ENCODE results near the gene CGREF1. TPM values are rescaled to one million over a fixed set of nuclear protein-coding genes. Genes with fewer than 3 reads are reported as not detected.

CGREF1 gene
- total and polyA plus RNA-seq, 3 donors from 2014 or later: 6.6 to 11.1 (median 7.4) TPM

DNA sequence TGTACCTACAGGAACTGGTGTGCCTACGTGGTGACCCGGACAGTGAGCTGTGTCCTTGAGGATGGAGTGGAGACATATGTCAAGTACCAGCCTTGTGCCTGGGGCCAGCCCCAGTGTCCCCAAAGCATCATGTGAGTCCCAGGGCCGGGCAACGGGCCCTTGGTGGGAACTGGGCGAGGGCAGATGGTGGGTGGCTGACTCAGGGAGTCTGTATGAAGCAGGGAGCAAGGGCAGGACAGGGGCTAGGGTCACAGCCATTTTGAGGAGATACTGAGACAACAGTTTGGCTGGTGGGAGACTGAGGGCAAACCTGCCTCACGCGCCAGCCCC, 38.8 kb downstream of the CGREF1 start:
- Histone ChIP-seq H3K27ac (peak overlapping the region; percentile 74 to 76), H3K4me3 (peak overlapping the region; percentile 55 to 68), H3K4me1 (peaks cover 24% of the 10 kb centered on the region), H3K36me3 (ENCODE audit: low read depth, missing control alignments) (no peaks in the 10 kb centered on the region), H3K27me3 (no peaks in the 10 kb centered on the region), H3K9me3 (no peaks in the 10 kb centered on the region)
- 45 to 73% methylated on average over 2 to 7 of the region's 7 CpGs for WGBS, 2 donors
- TF ChIP-seq, protein P1, sequence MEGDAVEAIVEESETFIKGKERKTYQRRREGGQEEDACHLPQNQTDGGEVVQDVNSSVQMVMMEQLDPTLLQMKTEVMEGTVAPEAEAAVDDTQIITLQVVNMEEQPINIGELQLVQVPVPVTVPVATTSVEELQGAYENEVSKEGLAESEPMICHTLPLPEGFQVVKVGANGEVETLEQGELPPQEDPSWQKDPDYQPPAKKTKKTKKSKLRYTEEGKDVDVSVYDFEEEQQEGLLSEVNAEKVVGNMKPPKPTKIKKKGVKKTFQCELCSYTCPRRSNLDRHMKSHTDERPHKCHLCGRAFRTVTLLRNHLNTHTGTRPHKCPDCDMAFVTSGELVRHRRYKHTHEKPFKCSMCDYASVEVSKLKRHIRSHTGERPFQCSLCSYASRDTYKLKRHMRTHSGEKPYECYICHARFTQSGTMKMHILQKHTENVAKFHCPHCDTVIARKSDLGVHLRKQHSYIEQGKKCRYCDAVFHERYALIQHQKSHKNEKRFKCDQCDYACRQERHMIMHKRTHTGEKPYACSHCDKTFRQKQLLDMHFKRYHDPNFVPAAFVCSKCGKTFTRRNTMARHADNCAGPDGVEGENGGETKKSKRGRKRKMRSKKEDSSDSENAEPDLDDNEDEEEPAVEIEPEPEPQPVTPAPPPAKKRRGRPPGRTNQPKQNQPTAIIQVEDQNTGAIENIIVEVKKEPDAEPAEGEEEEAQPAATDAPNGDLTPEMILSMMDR (IDR thresholded peaks at IDR 0.05): no peak
- TF ChIP-seq POLR2A (IDR thresholded peaks at IDR 0.05): no peak
- DNase-seq: no peak
- intact Hi-C loops (cut with DNase I; ENCODE audit: low total_unique reads): loop anchor here (10.0 kb wide), 1 partner anchor 135 kb away; the partner anchor contains the start of genes ATRAID, CAD and SLC5A6

DNA sequence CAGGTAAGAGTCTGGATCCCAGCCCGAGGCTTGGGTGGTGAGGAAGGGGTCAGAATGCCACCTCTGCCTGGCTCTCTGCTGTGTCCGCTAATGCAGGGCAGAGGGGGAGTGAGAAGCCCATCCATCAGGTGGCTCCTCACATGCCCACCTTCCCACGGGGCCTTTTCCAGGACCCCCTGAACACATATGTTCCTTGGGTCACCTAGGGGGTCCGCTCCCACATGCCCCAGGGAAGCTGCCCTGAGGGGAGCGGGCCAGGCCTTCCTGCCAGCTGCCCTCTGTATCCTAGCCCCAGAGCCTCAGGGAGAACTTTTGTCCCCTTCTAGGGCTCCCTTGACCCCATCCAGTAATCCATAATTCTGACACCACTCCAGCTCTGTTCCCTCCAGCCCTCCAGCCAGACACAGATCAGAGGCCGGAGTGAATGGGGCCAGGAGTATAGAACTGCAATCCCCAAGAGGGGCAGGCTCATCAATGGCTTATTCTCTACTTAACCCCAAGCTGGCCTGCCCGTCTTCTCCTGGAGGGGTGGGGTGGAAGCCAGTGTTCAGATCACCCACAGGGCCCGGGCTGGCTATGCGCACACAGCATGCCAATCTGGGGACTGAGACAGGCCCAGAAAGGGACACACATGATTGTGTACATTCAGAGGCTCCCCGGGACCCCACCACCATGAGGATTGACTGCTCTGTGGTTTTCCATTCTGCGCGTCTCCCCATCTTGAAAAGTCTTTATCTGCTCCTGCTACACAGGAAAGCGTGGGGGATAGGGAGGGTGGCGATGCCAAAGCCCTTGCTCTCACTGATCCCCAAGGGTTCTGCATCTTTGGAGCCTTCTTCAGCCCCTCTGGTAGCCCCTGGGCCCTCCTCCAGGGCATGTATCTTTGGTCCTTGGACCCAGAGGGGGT, 39.4 kb downstream of the CGREF1 start:
- intact Hi-C loops (cut with DNase I; ENCODE audit: low total_unique reads): loop anchor here (10.0 kb wide), 1 partner anchor 135 kb away; the partner anchor contains the start of genes ATRAID, CAD and SLC5A6
- H3K4me1 ChIP-seq: peaks cover 27% of the 10 kb centered on the region
- H3K27me3 ChIP-seq: no peaks in the 10 kb centered on the region
- H3K9me3 ChIP-seq: no peaks in the 10 kb centered on the region
- WGBS, 2 donors: 54% methylated on average over 13 to 14 of the region's 14 CpGs
- H3K27ac ChIP-seq: peak overlapping the region; percentile 74 to 76
- no peak for DNase-seq
- no peaks in the 10 kb centered on the region for H3K36me3 ChIP-seq (ENCODE audit: low read depth, missing control alignments)
- H3K4me3 ChIP-seq: peak overlapping the region; percentile 55 to 68
- no peak for TF ChIP-seq POLR2A (IDR thresholded peaks at IDR 0.05)
- TF ChIP-seq, protein P1 (IDR thresholded peaks at IDR 0.05): no peak

DNA sequence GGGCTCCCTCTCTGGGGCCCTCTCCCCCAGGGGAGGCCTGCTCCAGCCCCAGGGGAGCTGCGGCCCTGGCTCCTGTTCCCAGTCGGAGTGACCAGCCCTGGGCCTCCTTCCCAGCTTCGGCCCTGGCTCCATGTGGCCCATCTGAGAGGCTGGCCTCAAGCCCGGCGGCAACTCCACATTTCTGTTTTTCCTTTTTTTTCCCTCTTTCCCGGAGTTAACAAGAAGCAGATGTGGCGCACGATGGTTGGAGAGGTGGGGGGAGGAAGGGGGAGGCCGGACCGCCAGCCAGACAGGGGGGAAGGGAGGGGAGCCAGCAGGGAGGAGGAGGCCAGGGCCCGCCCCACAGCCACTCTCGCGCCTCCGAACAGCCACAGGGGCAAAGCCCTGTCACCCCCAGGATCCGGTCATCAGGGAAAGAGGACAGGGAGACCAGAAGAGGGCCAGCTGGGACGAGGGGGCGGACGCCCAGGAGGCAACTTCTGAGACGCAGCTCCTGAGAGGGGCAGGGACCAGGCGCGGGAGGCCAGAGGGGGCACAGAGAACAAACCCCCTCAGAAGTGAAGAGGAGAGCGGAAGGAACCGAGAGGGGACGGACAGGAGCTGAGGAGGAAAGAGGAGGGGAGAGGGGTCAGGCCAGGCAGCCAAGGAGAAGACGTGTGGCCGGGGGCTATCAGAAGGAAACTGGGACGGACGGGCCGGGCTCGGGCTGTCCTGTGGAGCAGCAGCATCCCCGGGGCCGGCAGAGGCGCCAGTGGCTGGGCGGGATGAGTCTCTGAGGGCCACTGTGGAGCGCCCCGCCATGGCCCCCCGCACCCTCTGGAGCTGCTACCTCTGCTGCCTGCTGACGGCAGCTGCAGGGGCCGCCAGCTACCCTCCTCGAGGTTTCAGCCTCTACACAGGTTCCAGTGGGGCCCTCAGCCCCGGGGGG, 40.4 kb downstream of the CGREF1 start, which contains the start of gene EMILIN1:
Gene EMILIN1 (plus strand): TSS at position 349 of the 928 bp plus-strand sequence. CDS start 451 bp downstream, at position 800.
- Histone ChIP-seq H3K27me3 (no peaks in the 10 kb centered on the region), H3K4me3 (peak within 1 kb of the TSS; percentile 55 to 68), H3K36me3 (ENCODE audit: low read depth, missing control alignments) (no peaks in the 10 kb centered on the region), H3K27ac (peak within 1 kb of the TSS; percentile 74 to 76), H3K4me1 (peaks cover 34% of the 10 kb centered on the region), H3K9me3 (no peaks in the 10 kb centered on the region)
- TF ChIP-seq, protein P1 (IDR thresholded peaks at IDR 0.05): no peak
- no peak for TF ChIP-seq POLR2A (IDR thresholded peaks at IDR 0.05)
- intact Hi-C loops (cut with DNase I; ENCODE audit: low total_unique reads): no loop called here
- WGBS, 2 donors: 37 to 45% methylated on average over 31 to 40 of the region's 41 CpGs
- peak; percentile 84 for DNase-seq

DNA sequence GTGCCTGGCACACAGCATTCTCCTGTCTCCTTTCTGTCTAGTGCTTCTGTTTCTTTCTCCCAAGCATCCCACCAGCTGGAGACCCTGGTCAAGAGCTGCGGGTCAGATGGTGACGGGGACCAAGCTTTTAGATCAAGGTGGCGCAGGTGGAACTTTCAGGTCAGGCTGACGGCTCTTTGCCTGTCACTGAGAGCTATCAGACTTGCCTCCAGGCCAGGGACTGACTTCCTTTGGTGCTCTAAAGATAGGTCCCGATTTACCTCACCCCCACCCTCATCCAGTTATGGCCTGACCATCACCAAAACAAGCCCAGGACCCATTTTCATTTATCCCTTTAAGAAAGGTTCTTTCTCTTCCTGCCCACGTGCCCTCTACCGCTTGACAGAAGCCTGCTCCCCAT, 41.7 kb downstream of the CGREF1 start:
- H3K27ac ChIP-seq: peak overlapping the region in 1 of 2 donors; percentile 20
- intact Hi-C loops (cut with DNase I; ENCODE audit: low total_unique reads): no loop called here
- H3K4me3 ChIP-seq: no peak overlapping the region
- WGBS, 2 donors: 80 to 83% methylated on average over 7 of the region's 7 CpGs
- no peak for DNase-seq
- no peak for TF ChIP-seq POLR2A (IDR thresholded peaks at IDR 0.05)
- TF ChIP-seq, protein P1 (IDR thresholded peaks at IDR 0.05): no peak
- no peaks in the 10 kb centered on the region for H3K9me3 ChIP-seq
- no peaks in the 10 kb centered on the region for H3K36me3 ChIP-seq (ENCODE audit: low read depth, missing control alignments)
- no peaks in the 10 kb centered on the region for H3K27me3 ChIP-seq
- peaks cover 47% of the 10 kb centered on the region for H3K4me1 ChIP-seq
